ENCODE data around the gene ANXA2. TPM values are rescaled to one million over a fixed set of nuclear protein-coding genes. Genes with fewer than 3 reads are reported as not detected.

ANXA2 gene
- polyA plus RNA-seq, 4 donors = 446 to 630 (median 526) TPM

DNA sequence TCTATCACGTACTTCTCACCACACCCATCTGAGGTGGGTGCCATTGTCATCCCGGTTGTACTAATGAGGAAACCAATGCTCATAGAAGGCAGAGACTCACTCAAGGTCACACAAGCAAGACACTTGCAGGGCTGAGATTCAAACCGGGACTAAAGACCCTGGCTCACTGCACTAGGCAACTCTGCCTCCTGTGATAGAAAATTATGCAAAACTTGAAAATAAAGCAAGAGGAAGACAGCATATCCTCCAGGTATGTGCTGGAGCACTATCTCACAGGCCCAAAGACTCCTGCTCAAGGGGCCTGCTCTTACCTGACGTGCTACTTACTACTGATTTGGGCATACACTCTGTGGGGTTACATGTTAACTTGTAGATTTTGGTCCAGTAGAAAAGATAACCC lies 25.6 kb downstream of the ANXA2 start:
- DNase-seq (ENCODE audit: low read depth in 4 of 4, low spot score in 2 of 4) = no peak

DNA sequence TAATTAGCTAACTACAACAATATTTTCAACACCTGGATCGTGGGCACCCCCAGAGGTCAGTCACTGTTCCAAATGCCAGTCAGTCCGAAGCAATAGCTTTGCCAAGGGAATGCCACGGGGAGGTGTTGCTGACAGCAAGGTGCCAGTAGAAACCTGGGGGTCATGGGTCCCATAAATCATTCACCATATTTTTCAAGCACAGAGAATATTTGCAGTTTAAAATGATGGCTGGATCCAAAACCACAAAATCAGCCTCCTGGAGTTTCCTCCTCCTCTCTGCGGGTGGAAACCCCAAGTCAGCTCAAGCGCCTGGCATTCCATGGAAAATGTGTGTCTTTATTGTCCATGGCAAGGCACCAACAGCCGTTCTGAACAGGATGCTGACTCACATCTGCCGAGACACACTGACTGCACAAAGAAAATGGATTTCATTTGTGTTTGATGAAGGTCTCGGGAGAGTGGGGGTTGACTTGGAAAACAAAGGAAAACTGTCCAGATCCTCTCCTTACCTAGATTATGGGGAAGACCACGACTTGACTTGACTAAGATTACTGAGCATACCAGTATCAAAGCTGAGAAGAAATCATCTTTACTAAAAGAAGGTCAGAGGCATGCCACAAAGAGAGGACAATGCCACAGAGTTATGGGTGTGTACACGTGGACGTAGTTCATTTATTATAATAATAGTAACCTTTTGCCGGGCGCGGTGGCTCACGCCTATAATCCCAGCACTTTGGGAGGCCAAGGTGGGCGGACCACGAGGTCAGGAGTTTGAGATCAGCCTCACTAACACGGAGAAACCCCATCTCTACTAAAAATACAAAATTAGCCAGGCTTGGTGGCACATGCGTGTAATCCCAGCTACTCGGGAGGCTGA lies 26.4 kb downstream of the ANXA2 start:
- DNase-seq (ENCODE audit: low read depth in 4 of 4, low spot score in 2 of 4) = no peak

DNA sequence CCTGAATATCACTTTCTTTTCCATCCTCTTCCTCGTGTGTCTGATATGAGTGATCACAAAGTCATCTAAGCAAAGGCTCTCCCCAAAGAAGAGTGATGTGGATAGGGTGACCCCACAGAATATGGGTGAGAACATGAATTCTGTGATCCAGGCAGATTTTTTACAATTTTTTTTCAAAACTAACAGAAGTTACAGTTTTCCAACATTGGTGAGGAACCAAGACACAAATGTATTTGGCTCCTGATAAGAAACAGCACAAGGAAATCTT lies 27.0 kb downstream of the ANXA2 start:
- no peak for DNase-seq (ENCODE audit: low read depth in 4 of 4, low spot score in 2 of 4)

DNA sequence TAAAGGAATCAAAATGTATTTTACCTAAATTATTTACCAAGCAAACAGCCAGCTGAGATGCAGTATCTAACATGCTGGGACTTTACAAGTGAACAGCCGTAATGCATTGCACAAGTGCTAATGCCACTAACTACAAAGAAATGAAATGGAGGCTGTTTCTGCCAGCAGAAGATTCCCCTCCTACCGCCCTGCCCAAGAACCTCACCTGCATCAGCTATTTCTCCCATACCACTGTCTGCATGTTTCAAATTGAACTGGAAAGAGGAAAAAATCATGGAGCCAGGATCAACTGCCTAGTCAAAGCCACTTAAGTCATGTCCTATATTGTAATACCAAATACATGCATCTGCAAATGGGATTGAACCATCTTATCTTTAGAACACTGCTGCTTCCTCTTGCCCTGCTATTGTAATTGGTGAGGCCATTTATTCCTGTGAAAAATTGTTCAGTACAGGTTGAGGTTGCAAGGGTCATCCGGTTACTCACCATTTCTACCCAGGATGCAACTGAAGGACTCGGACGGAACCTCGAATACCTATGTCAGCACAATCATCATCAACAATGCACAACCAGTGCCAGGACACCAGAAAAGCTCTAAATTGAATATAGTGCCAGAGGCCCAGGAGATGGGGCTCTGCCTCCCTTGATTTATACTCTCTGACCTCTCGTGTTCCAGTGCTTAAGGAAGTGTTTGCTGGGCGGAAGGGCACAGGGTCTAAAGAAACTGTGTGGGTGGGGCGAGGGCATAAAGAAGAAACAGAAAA lies 27.5 kb downstream of the ANXA2 start:
- no peak for DNase-seq (ENCODE audit: low read depth in 4 of 4, low spot score in 2 of 4)

DNA sequence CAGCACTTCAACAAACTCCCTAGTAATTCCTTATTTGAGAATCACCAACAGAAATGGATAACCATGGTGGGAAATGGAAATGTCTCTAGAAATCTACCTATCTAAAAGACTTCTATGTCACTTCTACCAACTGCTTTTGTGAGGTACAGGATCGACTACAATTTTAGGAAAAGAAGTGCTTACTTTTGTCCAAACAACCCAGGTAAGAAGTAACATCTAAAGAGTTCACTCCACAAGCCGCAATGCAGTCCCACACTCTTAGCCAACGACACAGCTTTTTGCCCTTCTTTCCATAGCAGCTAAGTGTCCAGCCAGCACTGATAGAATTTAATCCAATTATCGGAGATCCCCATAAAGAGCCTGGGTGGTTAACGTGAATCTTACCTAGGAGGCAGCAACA lies 28.1 kb downstream of the ANXA2 start:
- DNase-seq (ENCODE audit: low read depth in 4 of 4, low spot score in 2 of 4) = no peak

DNA sequence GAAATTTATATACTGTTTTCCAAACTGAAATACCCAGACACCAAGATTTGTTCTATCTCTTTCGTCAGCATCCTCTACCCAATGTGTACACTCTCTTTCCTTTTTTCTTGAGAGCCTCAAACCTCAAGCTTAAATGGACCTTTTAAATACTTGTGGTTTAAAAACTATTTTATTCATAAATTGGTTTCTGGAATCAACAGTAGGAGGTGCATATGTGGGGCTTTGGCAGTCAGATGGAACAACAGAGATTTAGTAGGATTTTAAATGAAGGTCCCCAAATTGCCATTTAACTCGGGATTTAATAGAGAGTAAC lies 33.2 kb downstream of the ANXA2 start:
- DNase-seq (ENCODE audit: low read depth in 4 of 4, low spot score in 2 of 4) = no peak

DNA sequence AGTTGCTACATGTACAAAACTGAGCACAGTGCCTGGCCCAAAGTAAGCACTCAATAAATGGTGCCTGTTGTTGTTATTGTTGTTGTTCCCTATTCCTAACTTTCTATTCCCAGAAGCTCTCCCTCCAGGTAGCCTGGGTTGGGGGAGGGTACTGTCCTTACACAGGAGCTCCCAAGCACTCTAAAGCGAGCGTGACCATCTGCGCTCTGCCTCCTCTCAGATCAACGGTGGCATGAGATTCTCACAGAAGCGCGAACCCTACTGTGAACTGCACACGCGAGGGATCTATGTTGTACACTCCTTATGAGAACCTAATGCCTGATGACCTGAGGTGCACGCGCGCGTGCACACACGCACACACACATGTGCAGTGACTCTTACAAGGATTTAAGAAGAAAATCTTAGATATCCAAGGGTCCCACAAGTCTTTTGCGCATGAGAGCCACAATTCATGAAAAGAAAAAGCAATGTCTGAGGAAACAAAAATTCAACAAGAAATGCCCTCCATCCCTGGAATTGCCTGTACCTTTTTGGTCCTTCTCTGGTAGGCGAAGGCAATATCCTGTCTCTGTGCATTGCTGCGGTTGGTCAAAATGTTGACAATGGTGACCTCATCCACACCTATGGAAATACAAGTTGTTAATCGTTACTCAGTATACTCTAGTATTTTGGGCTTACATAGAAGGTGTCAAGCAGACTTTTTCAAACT lies 33.7 kb downstream of the ANXA2 start:
- no peak for DNase-seq (ENCODE audit: low read depth in 4 of 4, low spot score in 2 of 4)

DNA sequence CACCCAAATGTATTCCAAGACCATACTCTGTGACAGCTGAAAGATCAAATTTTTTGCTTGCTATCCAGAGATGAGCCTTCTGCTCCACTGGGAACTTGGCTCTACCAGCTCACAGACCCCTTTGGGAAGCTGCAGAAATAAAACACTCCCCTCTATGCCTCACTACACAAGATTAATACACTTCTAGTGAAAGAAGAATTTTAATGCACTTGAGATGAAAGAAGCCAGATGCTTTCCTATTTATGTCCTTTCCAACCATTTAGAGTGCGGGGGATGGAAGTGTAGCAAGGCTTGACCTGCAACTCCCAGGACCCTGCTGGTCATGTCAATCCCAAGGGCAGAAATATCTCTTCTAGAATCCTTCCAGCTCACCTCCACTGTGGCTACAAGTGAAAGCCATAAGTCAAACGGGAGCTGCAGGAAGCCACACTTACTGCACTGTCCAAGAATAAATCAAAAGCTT lies 34.7 kb downstream of the ANXA2 start:
- DNase-seq (ENCODE audit: low read depth in 4 of 4, low spot score in 2 of 4) = peak in 2 of 4 donors; percentile 56 to 58

DNA sequence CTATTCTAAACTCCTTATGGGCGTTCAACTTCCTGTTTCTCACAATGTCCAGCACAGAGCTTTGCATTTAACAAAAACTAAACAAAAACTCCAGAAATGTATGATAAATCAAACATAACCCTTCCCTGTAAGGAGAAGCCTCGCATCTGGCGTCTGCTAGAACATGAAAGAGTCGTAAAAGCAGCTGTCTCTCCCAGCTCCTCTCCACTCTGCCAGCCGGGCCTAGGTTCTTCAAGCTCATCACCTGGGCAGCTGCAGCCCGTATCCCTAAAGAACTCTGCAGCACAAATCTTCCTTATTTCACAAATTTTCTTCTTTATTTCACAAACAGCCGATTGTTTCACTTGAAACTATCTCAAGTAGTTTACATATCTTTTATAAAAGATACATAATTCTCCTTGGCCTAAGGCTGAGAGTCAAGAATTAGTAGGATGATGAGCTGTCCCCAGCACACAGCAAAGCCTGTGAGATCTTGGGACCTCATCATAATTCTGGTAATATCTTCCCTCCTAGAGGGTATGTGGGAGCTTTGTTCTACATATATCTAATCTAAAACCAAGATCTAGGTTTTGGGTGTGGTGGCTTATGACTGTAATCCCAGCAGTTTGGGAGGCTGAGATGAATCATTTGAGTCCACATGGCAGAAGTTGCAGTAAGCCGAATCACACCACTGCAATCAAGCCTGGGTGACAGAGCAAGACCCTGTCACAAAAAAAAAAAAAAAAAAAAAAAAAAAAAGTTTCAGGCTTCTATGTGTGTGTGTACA lies 35.3 kb downstream of the ANXA2 start:
- DNase-seq (ENCODE audit: low read depth in 4 of 4, low spot score in 2 of 4) = no peak

DNA sequence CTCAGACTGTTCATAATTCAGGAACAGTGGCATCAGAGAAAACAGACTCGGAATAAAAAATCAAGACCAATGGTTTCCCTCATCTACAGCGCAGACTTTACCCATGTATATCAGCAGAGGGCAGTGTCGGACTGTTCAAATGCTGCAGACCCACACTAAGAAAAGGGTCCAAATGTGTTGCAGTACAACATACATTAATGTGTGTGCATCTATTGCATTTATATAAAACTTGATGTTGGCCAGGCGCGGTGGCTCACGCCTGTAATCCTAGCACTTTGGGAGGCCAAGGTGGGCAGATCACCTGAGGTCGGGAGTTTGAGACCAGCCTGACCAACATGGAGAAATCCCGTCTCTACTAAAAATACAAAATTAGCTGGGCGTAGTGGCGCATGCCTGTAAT lies 38.0 kb downstream of the ANXA2 start:
- peak in 1 of 4 donors; percentile 53 for DNase-seq (ENCODE audit: low read depth in 4 of 4, low spot score in 2 of 4)

DNA sequence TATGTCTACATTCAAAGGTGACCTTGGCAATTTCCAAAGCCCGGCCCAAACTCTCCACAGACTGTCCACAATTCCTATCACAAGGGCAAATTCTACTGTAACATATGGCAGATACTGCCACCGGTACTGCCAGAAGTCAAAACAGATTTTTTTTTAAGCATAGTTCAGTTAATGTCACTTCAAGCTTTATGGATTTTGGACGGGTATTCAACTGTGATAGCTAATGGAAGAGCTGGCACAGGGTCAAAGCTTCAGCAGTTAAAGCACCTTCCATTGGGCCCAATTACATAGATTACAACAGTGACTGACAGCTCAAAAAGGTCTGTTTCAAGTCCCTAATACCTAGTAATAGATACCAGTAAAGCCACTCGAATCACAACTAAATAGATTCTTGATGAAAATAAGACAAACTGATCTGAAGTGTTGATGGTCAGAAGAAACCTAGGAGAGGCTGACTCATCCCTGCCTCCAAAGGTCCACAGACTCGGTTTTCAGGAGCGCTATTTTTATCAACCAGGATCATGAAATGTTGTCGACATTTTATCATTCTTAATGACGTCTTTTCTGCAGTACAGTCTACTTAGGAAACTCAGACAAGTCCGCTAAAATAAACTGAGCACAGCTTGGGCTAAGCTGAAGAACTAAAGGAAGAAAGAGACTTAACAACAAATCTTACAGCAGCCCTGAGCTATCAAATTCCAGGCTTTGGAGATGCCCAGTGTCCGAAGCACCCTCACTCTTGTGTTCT lies 38.7 kb downstream of the ANXA2 start:
- no peak for DNase-seq (ENCODE audit: low read depth in 4 of 4, low spot score in 2 of 4)

DNA sequence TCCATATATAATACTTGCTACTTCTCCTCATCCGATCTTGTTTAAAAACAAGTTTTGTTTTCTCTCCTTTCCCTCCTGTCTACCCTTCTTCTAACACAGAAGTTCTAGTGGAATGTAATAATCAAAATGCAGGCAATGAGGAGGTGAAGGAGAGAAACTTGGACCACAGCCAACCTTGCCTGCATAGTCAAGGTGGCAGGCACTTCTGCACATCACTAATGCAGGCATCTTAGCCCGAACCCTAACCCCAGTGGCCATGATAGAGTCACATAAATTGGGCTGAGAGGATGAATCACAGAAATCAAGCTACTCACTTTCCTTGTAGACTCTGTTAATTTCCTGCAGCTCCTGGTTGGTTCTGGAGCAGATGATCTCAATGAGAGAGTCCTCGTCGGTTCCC lies 41.0 kb downstream of the ANXA2 start:
- DNase-seq (ENCODE audit: low read depth in 4 of 4, low spot score in 2 of 4) = no peak

DNA sequence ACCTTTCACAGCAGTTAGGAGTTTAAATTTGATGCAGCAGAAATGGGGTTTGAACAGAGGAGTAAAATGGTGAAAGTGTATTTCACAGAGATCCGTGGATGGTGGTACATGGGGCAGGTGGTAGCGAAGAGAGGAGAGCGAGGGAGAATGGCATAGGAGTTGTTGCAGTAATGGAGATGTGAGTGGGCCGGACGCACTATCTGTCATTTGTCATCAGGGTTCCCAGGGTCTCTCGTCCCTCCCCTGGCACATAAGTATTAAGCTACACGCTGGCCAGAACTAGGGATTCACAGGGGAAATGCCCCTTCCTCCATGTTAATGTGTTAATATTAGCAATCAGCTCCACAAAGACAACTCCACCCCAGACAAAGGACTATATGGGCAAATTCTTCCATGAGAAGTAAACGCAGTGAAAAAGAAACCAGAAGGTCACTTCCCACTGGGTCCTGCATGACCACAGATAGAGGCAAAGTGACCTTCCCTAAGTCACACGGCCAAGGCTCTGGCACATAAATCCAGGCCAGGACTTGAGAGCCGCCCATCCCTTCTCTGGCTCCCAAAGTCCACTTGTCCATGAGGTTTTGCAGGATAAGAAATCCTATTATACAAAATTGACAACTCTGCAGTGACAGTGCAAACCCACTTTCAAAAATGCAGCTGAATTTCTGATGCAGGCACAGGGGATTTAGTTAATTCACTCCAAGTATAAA lies 42.5 kb downstream of the ANXA2 start:
- DNase-seq (ENCODE audit: low read depth in 4 of 4, low spot score in 2 of 4) = no peak

DNA sequence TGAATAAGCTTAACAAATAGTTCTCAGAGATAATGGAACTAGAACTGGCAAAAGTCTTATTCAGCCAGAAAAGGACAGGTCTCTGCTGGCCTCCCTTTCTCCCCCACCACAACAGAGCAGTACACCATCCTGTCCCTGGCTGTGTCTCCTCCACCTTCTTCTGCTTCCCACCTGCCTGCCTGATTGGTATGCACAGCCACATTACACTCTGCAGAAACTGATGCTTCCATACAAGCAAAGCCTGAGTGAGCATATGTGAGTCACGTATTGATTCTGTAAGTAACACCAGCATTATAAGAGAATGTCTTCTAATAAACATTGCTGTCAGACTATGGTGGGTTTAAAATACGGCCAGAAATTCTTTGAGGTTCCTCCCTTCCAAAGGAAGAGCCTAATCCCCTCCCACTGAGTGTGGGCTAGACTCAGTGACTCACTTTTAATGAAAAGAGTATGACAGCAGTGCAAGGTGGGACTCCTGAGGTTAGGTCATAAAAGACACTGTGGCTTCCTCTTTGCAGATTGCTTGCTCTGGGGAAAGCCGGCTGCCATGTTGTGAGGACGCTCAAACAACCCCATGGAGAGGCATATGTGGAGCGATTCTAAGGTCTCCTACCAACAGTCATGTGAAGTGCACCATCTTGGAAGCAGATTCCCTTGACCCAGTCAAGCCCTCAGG lies 44.4 kb downstream of the ANXA2 start:
- DNase-seq (ENCODE audit: low read depth in 4 of 4, low spot score in 2 of 4) = no peak

DNA sequence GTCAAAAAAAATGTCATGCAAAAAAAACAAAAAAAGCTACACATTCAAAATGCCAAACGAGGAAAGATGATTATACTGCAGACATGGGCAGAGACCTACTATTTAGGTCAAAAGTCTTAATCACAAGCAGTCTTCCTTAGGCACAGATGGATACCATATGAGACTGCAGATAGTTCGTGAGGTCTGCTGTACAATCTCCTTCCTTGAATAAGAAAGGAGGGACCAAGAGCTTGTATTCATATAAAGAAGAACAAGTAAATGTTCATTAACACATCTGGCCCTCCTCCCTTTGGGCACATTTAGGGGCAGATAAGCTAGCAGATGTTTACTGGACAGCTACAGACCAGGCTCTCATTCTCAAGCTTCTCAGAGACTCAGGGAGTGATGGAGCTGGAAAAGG lies 45.3 kb downstream of the ANXA2 start:
- DNase-seq (ENCODE audit: low read depth in 4 of 4, low spot score in 2 of 4) = no peak

DNA sequence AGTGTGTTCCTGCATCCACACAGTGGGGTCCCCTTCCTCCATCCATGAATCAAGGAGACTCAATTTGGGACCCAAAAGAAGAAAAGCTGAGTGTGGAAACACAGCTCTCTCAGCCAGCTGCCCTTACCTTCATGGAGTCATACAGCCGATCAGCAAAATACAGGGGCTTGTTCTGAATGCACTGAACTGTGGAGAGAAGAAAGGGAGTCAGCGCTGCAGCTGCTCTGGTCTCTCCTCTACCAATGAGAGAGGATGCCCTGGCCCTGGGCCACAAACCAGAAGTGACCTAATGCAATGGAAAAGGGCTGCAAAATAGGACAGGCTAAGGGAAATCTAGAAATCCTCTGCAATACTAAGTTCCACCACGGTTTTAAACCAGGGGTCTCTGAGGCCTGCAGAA lies 46.7 kb downstream of the ANXA2 start:
- no peak for DNase-seq (ENCODE audit: low read depth in 4 of 4, low spot score in 2 of 4)

DNA sequence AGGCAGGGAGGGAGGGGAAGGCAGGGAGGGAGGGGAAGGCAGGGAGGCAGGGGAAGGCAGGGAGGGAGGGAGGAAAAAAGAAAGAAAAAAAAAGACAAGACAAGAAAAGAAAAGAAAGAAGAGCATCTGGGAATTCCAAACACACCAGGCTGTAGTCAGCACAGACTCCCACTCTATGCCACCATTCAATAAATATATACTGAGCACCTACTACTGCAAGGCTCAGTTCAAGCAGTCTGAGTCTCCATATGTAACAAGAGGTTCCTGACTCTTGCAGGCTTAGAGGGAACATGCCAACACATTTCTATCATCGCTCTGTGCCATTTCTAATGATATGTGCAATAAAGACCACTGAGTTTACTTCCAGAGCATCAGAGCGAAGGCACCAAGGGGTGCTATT lies 47.7 kb downstream of the ANXA2 start:
- no peak for DNase-seq (ENCODE audit: low read depth in 4 of 4, low spot score in 2 of 4)

DNA sequence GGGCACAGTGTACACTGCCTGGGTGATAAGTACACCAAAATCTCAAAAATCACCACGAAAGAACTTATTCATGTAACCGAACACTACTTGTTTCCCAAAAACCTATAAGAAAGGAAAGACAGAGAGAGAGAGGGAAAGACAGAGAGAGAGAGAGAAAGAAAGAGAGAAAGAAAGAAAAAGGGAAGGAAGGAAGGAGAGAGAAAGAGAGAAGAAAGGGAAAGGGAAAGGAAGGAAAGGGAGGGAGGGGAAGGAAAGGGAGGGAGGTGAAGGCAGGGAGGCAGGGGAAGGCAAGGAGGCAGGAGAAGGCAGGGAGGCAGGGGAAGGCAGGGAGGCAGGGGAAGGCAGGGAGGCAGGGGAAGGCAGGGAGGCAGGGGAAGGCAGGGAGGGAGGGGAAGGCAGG lies 48.2 kb downstream of the ANXA2 start:
- DNase-seq (ENCODE audit: low read depth in 4 of 4, low spot score in 2 of 4) = no peak

DNA sequence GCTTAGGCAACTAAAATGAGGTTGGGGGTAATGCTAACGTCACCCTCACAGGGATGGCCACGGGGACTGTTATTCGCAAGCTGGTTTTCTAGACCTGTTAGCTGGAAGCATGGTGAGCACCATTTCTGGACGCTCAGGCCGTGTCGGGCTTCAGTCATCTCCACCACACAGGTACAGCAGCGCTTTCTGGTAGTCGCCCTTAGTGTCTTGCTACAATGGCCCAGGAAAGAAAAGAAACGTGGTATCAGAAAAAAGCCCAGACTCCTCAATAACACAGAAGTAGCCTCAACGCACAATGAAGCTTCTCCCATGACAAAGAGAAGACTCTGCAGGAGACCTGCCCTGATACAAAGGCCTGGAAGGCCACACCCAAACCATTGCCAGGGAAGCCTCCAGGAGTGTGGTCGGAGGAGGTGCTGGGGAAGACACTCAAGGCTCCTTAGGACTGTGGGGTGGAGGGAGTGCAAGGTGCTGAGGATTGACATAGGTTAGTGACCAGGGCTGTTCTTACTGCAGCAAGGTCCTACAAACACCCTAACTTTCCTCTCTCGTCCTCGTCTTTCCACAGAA lies 50.2 kb downstream of the ANXA2 start:
- DNase-seq (ENCODE audit: low read depth in 4 of 4, low spot score in 2 of 4) = no peak
